ENCODE data around the gene DDX39B.

DDX39B gene

GRCh38 chr6:31485055-31485454 is 56.7 kb downstream of the DDX39B start:
- no peak for DNase-seq (ENCODE audit: low read depth)

- no peak for DNase-seq (ENCODE audit: low read depth)
Measured at GRCh38 chr6:31483392-31483791, 58.4 kb downstream of the DDX39B start.

- DNase-seq (ENCODE audit: low read depth): no peak
Measured at GRCh38 chr6:31480574-31480973, 61.2 kb downstream of the DDX39B start.

Data from stimulated activated CD8-positive, alpha-beta memory T cell treated with anti-CD3 and anti-CD28 coated beads, Interleukin-15, amount 100 ng/mL, for 24 hours (primary cell).